Measurements from ENCODE around the gene KLK12. TPM values are rescaled to one million over a fixed set of nuclear protein-coding genes. Genes with fewer than 3 reads are reported as not detected.
A peak's percentile ranks its signal among the peaks of the same experiment; 100 is the strongest.

Gene KLK12
- total RNA-seq, 1 donor from 2014 or later: not detected

DNA sequence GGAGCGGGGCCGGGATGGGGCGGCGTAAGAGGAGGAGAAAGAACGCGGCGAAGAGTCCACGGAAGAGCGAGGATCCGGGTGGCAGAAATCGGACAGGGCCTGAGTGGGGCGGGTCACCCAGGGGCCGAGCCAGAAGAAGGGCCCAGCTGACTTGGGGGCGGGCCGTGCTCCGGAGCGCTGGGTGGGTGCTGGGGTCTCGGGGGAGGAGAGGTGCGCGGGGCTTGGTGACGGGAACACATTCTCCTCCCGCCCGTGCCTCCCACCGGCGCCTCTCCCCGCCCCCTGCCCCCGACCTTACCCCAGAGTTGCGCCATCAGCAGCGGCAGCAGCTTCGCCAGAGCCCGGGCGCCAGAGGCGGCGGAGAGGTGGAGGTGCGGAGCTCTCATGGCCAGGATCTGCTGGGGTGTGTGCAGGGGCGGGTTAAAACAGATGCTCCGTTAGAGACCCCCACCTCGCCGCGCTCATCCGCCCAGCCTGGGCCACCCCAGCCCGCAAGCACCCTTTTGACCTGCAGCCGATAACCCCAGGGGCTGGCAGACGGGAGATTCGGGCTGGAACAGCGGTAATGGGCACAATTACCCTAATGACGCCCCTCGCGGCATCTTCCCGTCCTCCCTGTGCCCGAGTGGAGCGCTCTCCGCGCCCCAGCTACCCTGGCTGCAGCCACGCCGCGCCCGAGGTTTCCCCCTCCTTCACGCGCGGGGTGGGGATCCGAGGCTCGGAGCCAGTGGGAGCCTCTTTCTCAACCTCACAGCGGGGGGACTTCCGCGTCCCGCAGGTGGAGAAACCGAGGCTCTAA, 15.9 kb downstream of the KLK12 start:
- TF ChIP-seq, protein P1, sequence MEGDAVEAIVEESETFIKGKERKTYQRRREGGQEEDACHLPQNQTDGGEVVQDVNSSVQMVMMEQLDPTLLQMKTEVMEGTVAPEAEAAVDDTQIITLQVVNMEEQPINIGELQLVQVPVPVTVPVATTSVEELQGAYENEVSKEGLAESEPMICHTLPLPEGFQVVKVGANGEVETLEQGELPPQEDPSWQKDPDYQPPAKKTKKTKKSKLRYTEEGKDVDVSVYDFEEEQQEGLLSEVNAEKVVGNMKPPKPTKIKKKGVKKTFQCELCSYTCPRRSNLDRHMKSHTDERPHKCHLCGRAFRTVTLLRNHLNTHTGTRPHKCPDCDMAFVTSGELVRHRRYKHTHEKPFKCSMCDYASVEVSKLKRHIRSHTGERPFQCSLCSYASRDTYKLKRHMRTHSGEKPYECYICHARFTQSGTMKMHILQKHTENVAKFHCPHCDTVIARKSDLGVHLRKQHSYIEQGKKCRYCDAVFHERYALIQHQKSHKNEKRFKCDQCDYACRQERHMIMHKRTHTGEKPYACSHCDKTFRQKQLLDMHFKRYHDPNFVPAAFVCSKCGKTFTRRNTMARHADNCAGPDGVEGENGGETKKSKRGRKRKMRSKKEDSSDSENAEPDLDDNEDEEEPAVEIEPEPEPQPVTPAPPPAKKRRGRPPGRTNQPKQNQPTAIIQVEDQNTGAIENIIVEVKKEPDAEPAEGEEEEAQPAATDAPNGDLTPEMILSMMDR (IDR thresholded peaks at IDR 0.05): no peak
- no peak for ATAC-seq (ENCODE audit: low read depth)

DNA sequence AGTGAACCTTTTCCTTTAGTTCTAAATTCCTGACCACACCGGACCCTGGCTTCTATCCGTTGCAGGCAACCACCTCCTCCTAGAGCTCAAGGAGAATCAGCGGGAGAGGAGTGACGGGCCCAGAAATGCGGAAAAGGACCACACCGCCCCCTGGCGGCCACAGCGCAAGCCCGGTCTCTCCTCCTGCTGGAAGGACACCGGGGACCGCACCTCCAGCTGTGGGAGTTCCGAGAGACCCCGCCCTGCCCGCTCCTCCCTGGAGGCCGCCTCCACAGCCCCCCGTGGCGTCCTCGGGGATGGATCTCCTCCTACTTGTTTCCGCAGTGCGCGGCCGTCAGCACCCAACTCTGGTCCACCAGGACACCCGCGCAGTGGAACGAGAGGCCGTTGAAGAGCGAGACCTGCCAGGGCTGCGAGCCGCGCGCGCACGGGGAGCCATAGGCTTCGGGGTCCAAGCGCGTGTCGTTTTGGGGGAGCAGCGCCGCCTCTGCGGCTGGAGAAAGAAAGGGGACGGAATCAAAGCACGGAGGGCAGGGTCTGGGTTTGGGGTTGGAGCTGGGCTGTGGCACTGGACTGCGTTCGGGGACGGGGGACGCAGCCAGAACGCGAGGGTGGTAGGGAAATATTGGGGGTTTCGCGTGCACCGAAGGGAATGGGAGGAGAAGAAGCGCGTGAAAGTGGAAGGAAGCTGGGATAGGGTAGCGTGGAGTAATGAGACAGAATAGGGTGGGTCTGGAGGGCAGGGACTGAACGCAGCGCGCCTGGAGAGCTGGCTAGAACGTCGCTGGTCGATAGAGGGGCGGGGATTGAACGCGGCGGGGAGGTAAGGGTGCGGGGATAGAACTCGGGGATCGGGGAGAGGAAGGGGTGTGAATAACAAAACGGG, 17.8 kb downstream of the KLK12 start:
- CTCF ChIA-PET: no interaction called here
- peaks cover 10% of the 10 kb centered on the region for H3K4me1 Mint-ChIP-seq
- ATAC-seq (ENCODE audit: low read depth): no peak

More for the DNA sequence above, 15.9 kb downstream of the KLK12 start:
- H3K4me1 Mint-ChIP-seq: peaks cover 10% of the 10 kb centered on the region
- CTCF ChIA-PET: no interaction called here
- intact Hi-C loops (cut with micrococcal nuclease): no loop called here
- H3K27ac Mint-ChIP-seq: no peak overlapping the region
- no peak for DNase-seq
- no peaks in the 10 kb centered on the region for H3K36me3 Mint-ChIP-seq (ENCODE audit: low read depth)
- H3K4me3 Mint-ChIP-seq: peak overlapping the region; percentile 35
- H3K9me3 Mint-ChIP-seq: no peaks in the 10 kb centered on the region
- POLR2A ChIA-PET: no interaction called here
- H3K27me3 Mint-ChIP-seq: peaks cover 57% of the 10 kb centered on the region

DNA sequence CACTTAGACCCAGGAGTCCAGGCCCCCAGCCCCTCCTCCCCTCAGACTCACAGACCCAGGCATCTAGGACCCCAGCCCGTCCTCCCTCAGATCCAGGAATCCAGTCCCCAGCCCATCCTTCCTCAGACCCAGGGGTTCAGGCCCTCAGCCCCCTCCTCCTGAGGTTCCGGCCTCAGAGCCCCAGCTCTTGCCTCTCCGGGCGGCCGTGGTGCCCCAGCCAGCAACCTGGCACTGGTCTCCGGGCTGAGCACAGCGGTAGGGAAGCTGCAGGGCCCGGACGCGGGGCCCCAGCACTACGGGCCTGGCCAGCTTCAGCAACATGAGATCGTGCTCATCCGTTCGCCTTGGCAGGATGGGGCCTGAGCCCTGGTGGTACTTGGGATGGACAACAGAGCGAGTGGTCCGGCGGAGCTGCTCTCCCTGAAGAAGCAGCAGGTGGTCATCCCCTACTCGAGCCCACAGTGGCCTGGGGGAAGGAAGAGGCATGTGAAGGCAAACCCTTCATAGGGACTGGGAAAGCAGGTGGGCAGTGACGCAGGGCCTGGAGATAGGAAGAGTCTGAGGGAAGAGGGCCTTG, 19.0 kb downstream of the KLK12 start:
- intact Hi-C loops (cut with micrococcal nuclease): no loop called here
- H3K9me3 Mint-ChIP-seq: no peaks in the 10 kb centered on the region
- H3K4me3 Mint-ChIP-seq: no peak overlapping the region
- no peak for DNase-seq
- ChIA-PET CTCF (no interaction called here), POLR2A (no interaction called here)
- peaks cover 51% of the 10 kb centered on the region for H3K27me3 Mint-ChIP-seq
- no peak overlapping the region for H3K27ac Mint-ChIP-seq
- no peaks in the 10 kb centered on the region for H3K36me3 Mint-ChIP-seq (ENCODE audit: low read depth)
- peaks cover 10% of the 10 kb centered on the region for H3K4me1 Mint-ChIP-seq
- ATAC-seq (ENCODE audit: low read depth): no peak
- TF ChIP-seq, protein P1 (IDR thresholded peaks at IDR 0.05): no peak

More for the DNA sequence above, 17.8 kb downstream of the KLK12 start:
- H3K27me3 Mint-ChIP-seq: peaks cover 52% of the 10 kb centered on the region
- H3K9me3 Mint-ChIP-seq: no peaks in the 10 kb centered on the region
- POLR2A ChIA-PET: no interaction called here
- no peak overlapping the region for H3K27ac Mint-ChIP-seq
- no peak overlapping the region for H3K4me3 Mint-ChIP-seq
- DNase-seq: peak; percentile 21
- no peaks in the 10 kb centered on the region for H3K36me3 Mint-ChIP-seq (ENCODE audit: low read depth)
- intact Hi-C loops (cut with micrococcal nuclease): no loop called here
- TF ChIP-seq, protein P1 (IDR thresholded peaks at IDR 0.05): no peak

DNA sequence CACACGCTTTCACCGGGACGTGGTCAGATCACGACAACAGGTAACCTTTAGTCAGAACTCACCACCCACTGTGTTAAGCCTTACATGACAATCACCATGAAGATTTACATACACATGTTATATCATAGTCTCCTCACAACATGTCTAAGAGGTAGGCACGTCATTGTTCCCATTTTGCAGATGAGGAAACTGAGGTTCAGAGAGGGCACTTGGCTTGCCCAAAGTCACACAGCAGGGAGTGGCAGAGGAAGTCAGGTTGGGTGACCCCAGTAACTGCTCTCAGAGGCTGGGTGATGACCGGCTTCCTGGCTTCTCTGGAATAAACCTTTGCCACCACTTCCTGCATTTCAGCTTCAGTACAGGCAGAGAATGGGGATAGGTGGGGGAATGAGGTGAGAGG, 20.6 kb downstream of the KLK12 start:
- TF ChIP-seq, protein P1 (IDR thresholded peaks at IDR 0.05): no peak
- Mint-ChIP-seq H3K27me3 (peaks cover 48% of the 10 kb centered on the region), H3K4me3 (no peak overlapping the region), H3K36me3 (ENCODE audit: low read depth) (no peaks in the 10 kb centered on the region), H3K27ac (no peak overlapping the region), H3K9me3 (no peaks in the 10 kb centered on the region), H3K4me1 (peaks cover 10% of the 10 kb centered on the region)
- DNase-seq (no peak), ATAC-seq (ENCODE audit: low read depth) (no peak)
- intact Hi-C loops (cut with micrococcal nuclease): no loop called here
- ChIA-PET POLR2A (interaction anchor here (0.7 kb wide), 1 partner anchor 656 kb away, joined by 3 read pairs; no protein-coding TSS in a partner anchor), CTCF (no interaction called here)
